Stimulated activated naive CD8-positive, alpha-beta T cell treated with anti-CD3 and anti-CD28 coated beads, Interleukin-15, Interleukin-2, amounts not matched to agents 100 ng/mL and 50 ng/mL, for 24 hours (primary cell): ENCODE measurements around the gene ZNF79.

Source experiments
- H3K27ac Mint-ChIP-seq: one replicate; pipeline ENCODE4 v1.8.0; 2021; ENCODE audit warnings: mild to moderate bottlenecking, mixed read lengths
- H3K27me3 Mint-ChIP-seq: one replicate; pipeline ENCODE4 v1.8.0; 2021; ENCODE audit warnings: mixed read lengths
- H3K36me3 Mint-ChIP-seq: one replicate; pipeline ENCODE4 v1.8.0; 2021; ENCODE audit warnings: low read depth, mixed read lengths
- H3K4me1 Mint-ChIP-seq: one replicate; pipeline ENCODE4 v1.8.0; 2021; ENCODE audit warnings: low read depth, mixed read lengths
- H3K4me3 Mint-ChIP-seq: one replicate; pipeline ENCODE4 v1.8.0; 2021; ENCODE audit warnings: mild to moderate bottlenecking, mixed read lengths
- H3K9me3 Mint-ChIP-seq: one replicate; pipeline ENCODE4 v1.8.0; 2021; ENCODE audit warnings: mixed read lengths

ZNF79 gene

GRCh38 chr9:127474592-127474991, 50.4 kb downstream of the ZNF79 start:
- Mint-ChIP-seq H3K4me1 (no peaks in the 10 kb centered on the region), H3K27ac (no peak overlapping the region), H3K36me3 (peaks cover 39% of the 10 kb centered on the region), H3K4me3 (no peak overlapping the region), H3K27me3 (no peaks in the 10 kb centered on the region), H3K9me3 (peaks cover 5% of the 10 kb centered on the region)

- Mint-ChIP-seq H3K27me3 (no peaks in the 10 kb centered on the region), H3K27ac (no peak overlapping the region), H3K36me3 (peaks cover 26% of the 10 kb centered on the region), H3K4me3 (no peak overlapping the region), H3K9me3 (no peaks in the 10 kb centered on the region), H3K4me1 (no peaks in the 10 kb centered on the region)
These were observed 55.4 kb downstream of the ZNF79 start for GRCh38 chr9:127479507-127480081.

- Mint-ChIP-seq H3K4me1 (no peaks in the 10 kb centered on the region), H3K4me3 (no peak overlapping the region), H3K9me3 (no peaks in the 10 kb centered on the region), H3K27me3 (no peaks in the 10 kb centered on the region), H3K36me3 (peaks cover 31% of the 10 kb centered on the region), H3K27ac (no peak overlapping the region)
These were observed 58.5 kb downstream of the ZNF79 start for GRCh38 chr9:127482662-127483061.

DNA sequence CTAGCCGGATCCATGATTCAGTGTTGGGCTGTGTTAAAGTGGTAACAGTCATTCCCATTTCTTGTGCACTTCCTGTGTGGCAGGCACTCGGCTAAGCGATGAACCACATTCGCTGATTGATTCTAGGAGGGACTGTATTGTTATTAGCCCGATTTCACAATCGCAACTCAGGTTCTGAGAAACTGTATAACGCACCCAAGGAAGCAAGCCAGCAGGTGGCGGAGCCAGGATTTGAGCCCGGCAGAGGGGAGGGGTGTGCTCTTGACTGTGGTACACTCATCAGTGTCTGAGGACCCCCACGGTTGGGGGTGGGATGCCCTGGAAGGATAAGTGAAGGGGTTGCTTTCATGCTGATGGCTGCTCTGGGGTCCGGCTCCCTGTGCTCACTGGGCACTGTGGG, 61.8 kb downstream of the ZNF79 start:
- no peaks in the 10 kb centered on the region for H3K9me3 Mint-ChIP-seq
- H3K27ac Mint-ChIP-seq, result no peak overlapping the region
- no peaks in the 10 kb centered on the region for H3K27me3 Mint-ChIP-seq
- H3K36me3 Mint-ChIP-seq, result peaks cover 24% of the 10 kb centered on the region
- no peaks in the 10 kb centered on the region for H3K4me1 Mint-ChIP-seq
- no peak overlapping the region for H3K4me3 Mint-ChIP-seq

DNA sequence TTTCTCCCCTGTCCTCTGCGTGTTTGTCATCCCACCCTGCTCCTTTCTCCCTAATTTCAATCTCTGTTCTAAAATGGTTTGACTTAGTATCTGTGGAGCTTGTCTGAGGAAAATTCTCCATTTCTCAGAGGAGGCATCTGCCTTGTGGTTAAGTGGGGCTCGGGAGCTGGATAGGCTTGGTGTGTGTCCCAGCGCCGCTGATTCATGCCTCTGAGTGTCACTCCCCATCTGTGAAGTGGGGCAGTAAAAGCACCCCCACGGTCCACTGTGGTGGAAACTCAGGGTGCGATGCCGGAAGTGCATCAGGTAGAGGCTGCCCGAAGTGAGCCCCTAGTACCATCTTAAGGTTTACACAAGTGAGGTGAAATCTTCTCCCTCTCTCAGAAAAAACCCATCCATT, 64.8 kb downstream of the ZNF79 start:
- no peaks in the 10 kb centered on the region for H3K27me3 Mint-ChIP-seq

DNA sequence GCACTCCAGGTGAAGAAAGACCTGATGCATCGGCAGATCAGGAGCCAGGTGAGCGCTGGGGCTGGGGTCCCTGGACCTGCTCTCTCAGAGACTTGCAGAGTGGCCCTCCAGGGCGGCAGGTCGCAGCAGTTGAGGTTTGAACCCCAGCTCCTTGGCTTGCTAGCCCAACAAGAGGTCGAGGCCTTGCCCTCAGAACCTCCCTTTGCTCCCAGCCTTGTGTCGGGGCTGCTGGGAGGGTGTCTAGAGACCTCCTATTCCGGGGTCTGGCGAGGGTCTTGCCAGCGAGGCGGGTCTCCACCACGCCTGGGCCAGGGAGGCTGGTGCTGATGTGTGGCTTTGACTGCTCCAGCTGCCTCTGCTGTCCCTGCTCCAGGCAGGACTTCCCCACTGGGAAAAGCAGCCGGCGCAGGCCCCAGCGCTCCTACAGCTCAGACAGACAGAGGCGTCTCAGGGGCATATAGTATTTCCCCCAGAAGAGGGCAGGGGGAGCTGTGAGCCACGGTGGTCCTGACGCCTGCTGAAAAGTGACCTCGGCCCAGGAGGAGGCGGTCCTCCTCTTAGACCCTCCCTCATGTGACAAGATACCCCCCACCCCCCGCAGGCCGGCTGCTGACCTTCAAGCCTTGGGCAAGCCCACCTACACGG, 65.4 kb downstream of the ZNF79 start:
- H3K36me3 Mint-ChIP-seq, result peaks cover 23% of the 10 kb centered on the region
- H3K4me3 Mint-ChIP-seq, result no peak overlapping the region
- H3K27me3 Mint-ChIP-seq, result no peaks in the 10 kb centered on the region
- no peaks in the 10 kb centered on the region for H3K9me3 Mint-ChIP-seq
- no peaks in the 10 kb centered on the region for H3K4me1 Mint-ChIP-seq
- H3K27ac Mint-ChIP-seq, result no peak overlapping the region

More for the DNA sequence above, 64.8 kb downstream of the ZNF79 start:
- no peak overlapping the region for H3K4me3 Mint-ChIP-seq
- peaks cover 28% of the 10 kb centered on the region for H3K36me3 Mint-ChIP-seq
- no peak overlapping the region for H3K27ac Mint-ChIP-seq
- no peaks in the 10 kb centered on the region for H3K9me3 Mint-ChIP-seq
- H3K4me1 Mint-ChIP-seq, result no peaks in the 10 kb centered on the region

GRCh38 chr9:127490535-127491230, 66.5 kb downstream of the ZNF79 start:
- no peaks in the 10 kb centered on the region for H3K4me1 Mint-ChIP-seq
- H3K4me3 Mint-ChIP-seq, result no peak overlapping the region
- no peak overlapping the region for H3K27ac Mint-ChIP-seq
- H3K9me3 Mint-ChIP-seq, result no peaks in the 10 kb centered on the region
- H3K36me3 Mint-ChIP-seq, result peaks cover 21% of the 10 kb centered on the region
- H3K27me3 Mint-ChIP-seq, result no peaks in the 10 kb centered on the region

DNA sequence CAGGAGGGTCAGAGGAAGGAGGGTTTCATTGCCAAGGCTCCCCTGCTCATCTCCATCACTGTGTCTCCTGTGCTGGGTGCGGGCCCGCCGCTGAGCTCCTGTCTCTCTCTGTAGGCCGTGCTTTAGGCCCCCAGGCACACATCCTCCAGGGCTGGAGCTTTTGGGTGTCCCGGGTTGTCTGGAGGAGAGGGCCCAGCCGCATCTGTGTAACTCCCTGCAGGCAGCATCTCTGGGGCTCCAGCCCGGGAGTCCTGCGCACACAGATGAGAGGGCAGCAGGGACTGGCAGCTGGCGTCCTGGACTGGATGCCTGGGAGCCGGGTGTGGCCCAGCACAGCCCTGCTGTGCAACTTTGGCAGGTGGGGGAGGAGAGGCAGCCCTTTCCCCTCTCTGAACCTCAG, 67.3 kb downstream of the ZNF79 start:
- Mint-ChIP-seq H3K36me3 (peaks cover 24% of the 10 kb centered on the region), H3K4me1 (no peaks in the 10 kb centered on the region), H3K27me3 (no peaks in the 10 kb centered on the region), H3K27ac (no peak overlapping the region), H3K9me3 (no peaks in the 10 kb centered on the region), H3K4me3 (no peak overlapping the region)

GRCh38 chr9:127492616-127493015, 68.4 kb downstream of the ZNF79 start:
- Mint-ChIP-seq H3K27me3 (no peaks in the 10 kb centered on the region), H3K9me3 (no peaks in the 10 kb centered on the region), H3K27ac (no peak overlapping the region), H3K36me3 (peaks cover 26% of the 10 kb centered on the region), H3K4me1 (no peaks in the 10 kb centered on the region), H3K4me3 (no peak overlapping the region)

DNA sequence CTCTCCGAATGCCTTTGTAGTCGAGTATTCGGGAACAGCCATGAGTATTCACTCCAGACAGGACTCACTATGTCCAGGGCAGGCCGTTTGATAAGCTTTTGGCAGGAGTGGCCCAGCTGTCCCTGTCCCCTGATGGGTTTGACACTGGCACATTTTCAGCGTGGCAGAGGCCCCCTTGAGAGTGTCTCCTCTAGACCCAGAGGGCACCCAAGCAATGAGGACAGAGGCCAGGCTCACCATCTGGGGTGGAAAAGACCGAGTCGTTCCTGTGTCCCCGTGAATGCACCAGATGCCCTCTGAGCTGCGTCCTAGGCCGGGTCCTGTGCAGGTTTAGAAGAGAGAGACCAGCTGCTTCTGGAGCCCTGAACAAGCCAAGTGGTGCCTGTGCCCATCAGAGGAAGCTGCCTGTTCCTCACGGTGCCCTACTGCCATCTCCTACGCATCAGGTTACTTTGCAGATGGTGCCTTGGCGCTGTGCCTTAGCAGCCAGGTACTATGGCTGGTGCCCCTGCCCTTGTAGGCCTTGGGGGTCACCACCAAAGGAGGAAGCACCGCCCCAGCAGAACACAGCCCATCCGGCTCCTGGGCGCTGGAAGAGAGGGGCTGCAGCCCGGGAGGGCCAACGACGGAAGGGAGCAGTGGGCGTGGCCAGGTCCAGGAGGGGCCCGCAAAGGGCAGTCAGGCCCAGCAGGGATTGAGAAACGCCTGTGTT, 69.6 kb downstream of the ZNF79 start:
- Mint-ChIP-seq H3K27ac (no peak overlapping the region), H3K9me3 (no peaks in the 10 kb centered on the region), H3K4me3 (no peak overlapping the region), H3K4me1 (no peaks in the 10 kb centered on the region), H3K36me3 (peaks cover 26% of the 10 kb centered on the region), H3K27me3 (no peaks in the 10 kb centered on the region)

DNA sequence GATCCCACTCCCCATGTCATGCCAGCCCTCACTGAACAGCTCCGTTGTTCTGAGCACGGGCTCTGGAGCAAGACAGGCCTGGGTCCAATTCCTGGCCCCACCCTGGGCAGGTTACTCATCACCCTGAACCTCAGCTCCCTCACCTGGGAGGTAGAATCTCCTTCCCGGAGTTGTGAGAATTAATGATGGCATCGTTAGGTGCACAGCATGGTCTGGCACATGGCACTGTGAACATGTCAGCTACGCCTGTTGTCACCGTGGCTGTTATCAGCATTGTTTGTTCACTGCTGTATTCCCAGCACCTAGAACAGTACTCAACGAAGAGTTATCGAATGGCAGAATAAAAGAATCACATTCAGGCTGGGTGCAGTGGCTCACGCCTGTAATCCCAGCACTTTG, 70.1 kb downstream of the ZNF79 start:
- H3K27ac Mint-ChIP-seq, result no peak overlapping the region
- H3K36me3 Mint-ChIP-seq, result peaks cover 26% of the 10 kb centered on the region
- H3K4me1 Mint-ChIP-seq, result no peaks in the 10 kb centered on the region
- H3K9me3 Mint-ChIP-seq, result no peaks in the 10 kb centered on the region
- H3K27me3 Mint-ChIP-seq, result no peaks in the 10 kb centered on the region
- no peak overlapping the region for H3K4me3 Mint-ChIP-seq
